GM12801 (cell line): ENCODE measurements around the gene PYGB.

Experiments used
- CTCF ChIP-seq: IDR thresholded peaks from one replicate; pipeline ENCODE4 v1.5.1; 2011; ENCODE audit warnings: control low read depth; ENCODE audit not compliant: insufficient read length; ENCODE audit errors: extremely low read depth

PYGB gene

GRCh38 chr20:25247956-25248785, at the start of gene PYGB:
Gene PYGB, plus strand, starts transcription at chr20:25248085. Its CDS starts 94 bp downstream, at chr20:25248179.
- no peak for TF ChIP-seq CTCF

- no peak for TF ChIP-seq CTCF
These were observed 49.1 kb upstream of the PYGB start for GRCh38 chr20:25198663-25199383.

GRCh38 chr20:25199473-25200260, 48.2 kb upstream of the PYGB start:
- TF ChIP-seq CTCF, result no peak

- no peak for TF ChIP-seq CTCF
These were observed 44.8 kb upstream of the PYGB start for GRCh38 chr20:25203089-25203488.

- TF ChIP-seq CTCF, result no peak
These were observed 44.0 kb upstream of the PYGB start for GRCh38 chr20:25203871-25204320.

- TF ChIP-seq CTCF, result no peak
These were observed 43.2 kb upstream of the PYGB start for GRCh38 chr20:25204550-25205276.
